Small intestine (tissue), 7 donors: ENCODE measurements around the gene DTNBP1. TPM values are rescaled to one million over a fixed set of nuclear protein-coding genes. Genes with fewer than 3 reads are reported as not detected.

Experiments used
- DNase-seq, 2 donors: peaks; one replicate each; pipeline versions ENCODE4 v3.0.0 to v3.0.0-alpha.2; 2013
- FAIRE-seq: peaks from 2 replicates; lab custom pipeline; 2012; peaks lifted over from hg19 to GRCh38; lab: Jason Lieb, UNC
- H3K27ac ChIP-seq, 3 donors: one replicate each; pipeline ENCODE4 v1.5.1; 2013; ENCODE audit warnings: low read length in 2 of 3, mild to moderate bottlenecking in 2 of 3, control low read depth in 1 of 3, inconsistent platforms in 1 of 3, low read depth in 1 of 3, moderate library complexity in 1 of 3
- H3K27me3 ChIP-seq, 3 donors: one replicate each; pipeline ENCODE4 v1.6.1; 2013; ENCODE audit warnings: low read length in 3 of 3, inconsistent platforms in 1 of 3; ENCODE audit not compliant: control insufficient read depth in 3 of 3, insufficient read depth in 3 of 3
- H3K36me3 ChIP-seq, 3 donors: one replicate each; pipeline ENCODE4 v1.6.1; 2013; ENCODE audit warnings: low read length in 3 of 3, inconsistent platforms in 1 of 3, low read depth in 1 of 3, mild to moderate bottlenecking in 1 of 3, moderate library complexity in 1 of 3; ENCODE audit not compliant: control insufficient read depth in 3 of 3, insufficient read depth in 2 of 3
- H3K4me1 ChIP-seq, 3 donors: one replicate each; pipeline ENCODE4 v1.6.1; 2013; ENCODE audit warnings: low read length in 2 of 3, inconsistent platforms in 1 of 3, low read depth in 1 of 3, mild to moderate bottlenecking in 1 of 3, moderate library complexity in 1 of 3; ENCODE audit not compliant: control insufficient read depth in 3 of 3, insufficient read depth in 2 of 3
- H3K4me3 ChIP-seq, 3 donors: one replicate each; pipeline ENCODE4 v1.5.1; 2013; ENCODE audit warnings: low read length in 3 of 3, control low read depth in 1 of 3, inconsistent platforms in 1 of 3, low read depth in 1 of 3, mild to moderate bottlenecking in 1 of 3, moderate library complexity in 1 of 3
- H3K9me3 ChIP-seq, 2 donors: one replicate each; pipeline ENCODE4 v1.6.1; 2013; ENCODE audit warnings: low read depth in 1 of 2, low read length in 1 of 2; ENCODE audit not compliant: control insufficient read depth in 2 of 2, insufficient read depth in 1 of 2
- WGBS, 3 donors: extraction: QIAGEN DNeasy Blood & Tissue Kit; methylation state at CpG; one replicate each; pipeline ENCODE4 v1.1.7; 2013; 5-methylcytosine and 5-hydroxymethylcytosine counted together
- polyA plus RNA-seq, 4 donors: library from polyadenylated mRNA; stranded (reverse) in 3 of 4; unstranded in 1 of 4; fragments of 200-250 nt in 3 of 4; fragments of 120-200 nt in 1 of 4; gene quantifications; one replicate each; pipeline versions ENCODE4 v1.2.1 to v1.2.3, GENCODE V29; 2013
- donor health status: healthy with polysubstance abuse.
- donor health status: control.
- donor health status: control.
- donor health status: Bipolar disorder and iron deficiency.
- donor health status: healthy.

The DTNBP1 gene
- polyA plus RNA-seq, 4 donors, result 12.7 to 22.0 (median 18.7) TPM

GRCh38 chr6:15495375-15495901, 167.4 kb downstream of the DTNBP1 start:
- Histone ChIP-seq H3K27ac (no peak overlapping the region), H3K9me3 (no peaks in the 10 kb centered on the region), H3K4me3 (no peak overlapping the region), H3K4me1 (peaks cover 1 to 4% (median 2%) of the 10 kb centered on the region in 3 donors), H3K36me3 (peaks cover 6 to 65% (median 8%) of the 10 kb centered on the region in 3 donors), H3K27me3 (no peaks in the 10 kb centered on the region)
- 72 to 77% (median 75%) methylated on average over 10 of the region's 10 CpGs for WGBS, 3 donors
- DNase-seq (no peak), FAIRE-seq (no peak)

GRCh38 chr6:15493437-15494168, 169.2 kb downstream of the DTNBP1 start:
- H3K4me1 ChIP-seq, result peaks cover 8 to 13% (median 8%) of the 10 kb centered on the region in 3 donors
- FAIRE-seq, result no peak
- no peaks in the 10 kb centered on the region for H3K27me3 ChIP-seq
- no peak overlapping the region for H3K27ac ChIP-seq
- no peak for DNase-seq
- 90 to 95% (median 93%) methylated on average over 9 of the region's 9 CpGs for WGBS, 3 donors
- H3K4me3 ChIP-seq, result no peak overlapping the region
- H3K36me3 ChIP-seq, result peaks cover 6 to 57% (median 10%) of the 10 kb centered on the region in 3 donors
- H3K9me3 ChIP-seq, result no peaks in the 10 kb centered on the region

- Histone ChIP-seq H3K36me3 (peaks cover 12 to 57% (median 13%) of the 10 kb centered on the region in 3 donors), H3K27ac (no peak overlapping the region), H3K4me1 (peaks cover 8 to 13% (median 8%) of the 10 kb centered on the region in 3 donors), H3K9me3 (no peaks in the 10 kb centered on the region), H3K4me3 (no peak overlapping the region), H3K27me3 (no peaks in the 10 kb centered on the region)
- DNase-seq (no peak), FAIRE-seq (no peak)
- 34 to 60% (median 36%) methylated on average over 5 of the region's 5 CpGs for WGBS, 3 donors
These were observed 170.9 kb downstream of the DTNBP1 start for GRCh38 chr6:15491986-15492269.

GRCh38 chr6:15491255-15491985, 171.4 kb downstream of the DTNBP1 start:
- FAIRE-seq (no peak), DNase-seq (peak; percentile 72)
- Histone ChIP-seq H3K27me3 (no peaks in the 10 kb centered on the region), H3K4me3 (no peak overlapping the region), H3K9me3 (no peaks in the 10 kb centered on the region), H3K4me1 (peaks cover 8 to 13% (median 8%) of the 10 kb centered on the region in 3 donors), H3K27ac (no peak overlapping the region), H3K36me3 (peaks cover 10 to 52% (median 12%) of the 10 kb centered on the region in 3 donors)
- WGBS, 3 donors, result 11 to 14% (median 11%) methylated on average over 9 of the region's 9 CpGs

- no peaks in the 10 kb centered on the region for H3K27me3 ChIP-seq
- H3K4me3 ChIP-seq, result no peak overlapping the region
- DNase-seq, result no peak
- H3K27ac ChIP-seq, result no peak overlapping the region
- H3K36me3 ChIP-seq, result peaks cover 6 to 43% (median 7%) of the 10 kb centered on the region in 3 donors
- H3K4me1 ChIP-seq, result peaks cover 8 to 13% (median 8%) of the 10 kb centered on the region in 3 donors
- FAIRE-seq, result no peak
- 79 to 84% (median 80%) methylated on average over 11 of the region's 11 CpGs for WGBS, 3 donors
- H3K9me3 ChIP-seq, result no peaks in the 10 kb centered on the region
These were observed 172.4 kb downstream of the DTNBP1 start for GRCh38 chr6:15490242-15491100.

GRCh38 chr6:15489261-15489962, 173.4 kb downstream of the DTNBP1 start:
- DNase-seq (peak in 1 of 2 donors; percentile 7), FAIRE-seq (no peak)
- 85 to 88% (median 86%) methylated on average over 14 of the region's 14 CpGs for WGBS, 3 donors
- H3K9me3 ChIP-seq, result no peaks in the 10 kb centered on the region
- H3K4me3 ChIP-seq, result no peak overlapping the region
- no peaks in the 10 kb centered on the region for H3K27me3 ChIP-seq
- peaks cover 6 to 13% (median 8%) of the 10 kb centered on the region in 3 donors for H3K4me1 ChIP-seq
- peaks cover 6 to 34% (median 7%) of the 10 kb centered on the region in 3 donors for H3K36me3 ChIP-seq
- peak overlapping the region in 1 of 3 donors; percentile 40 for H3K27ac ChIP-seq

- FAIRE-seq, result no peak
- H3K4me1 ChIP-seq, result peaks cover 8 to 13% (median 11%) of the 10 kb centered on the region in 3 donors
- WGBS, 3 donors, result 94 to 97% (median 97%) methylated on average over 13 of the region's 13 CpGs
- H3K9me3 ChIP-seq, result no peaks in the 10 kb centered on the region
- H3K27me3 ChIP-seq, result no peaks in the 10 kb centered on the region
- H3K36me3 ChIP-seq, result peaks cover 5 to 31% (median 6%) of the 10 kb centered on the region in 3 donors
- no peak overlapping the region for H3K27ac ChIP-seq
- no peak for DNase-seq
- no peak overlapping the region for H3K4me3 ChIP-seq
These were observed 175.6 kb downstream of the DTNBP1 start for GRCh38 chr6:15487262-15487661.
